Upper lobe of left lung (tissue), 4 donors: ENCODE measurements around the gene SNCB.

Source experiments
- POLR2A ChIP-seq, 4 donors: fragments of 450-650 bp; IDR thresholded peaks; one replicate each; pipeline ENCODE4 v1.5.1; 2016 to 2017; ENCODE audit warnings: antibody characterized with exemption in 4 of 4, mild to moderate bottlenecking in 2 of 4
- POLR2AphosphoS5 ChIP-seq, 2 donors: sonication (generic); formaldehyde crosslinking; IDR thresholded peaks; one replicate each; pipeline ENCODE4 v1.5.1; 2017; ENCODE audit warnings: antibody characterized with exemption in 2 of 2
- TF ChIP-seq, protein P1 (sequence below), 6 experiments: fragments of 450-650 bp in 4 of 6; fragments of 200-600 bp in 2 of 6; sonication (generic) in 2 of 6; IDR thresholded peaks; one replicate each; pipeline ENCODE4 v1.5.1; 2016 to 2019; ENCODE audit warnings: antibody characterized with exemption in 6 of 6

DNA sequence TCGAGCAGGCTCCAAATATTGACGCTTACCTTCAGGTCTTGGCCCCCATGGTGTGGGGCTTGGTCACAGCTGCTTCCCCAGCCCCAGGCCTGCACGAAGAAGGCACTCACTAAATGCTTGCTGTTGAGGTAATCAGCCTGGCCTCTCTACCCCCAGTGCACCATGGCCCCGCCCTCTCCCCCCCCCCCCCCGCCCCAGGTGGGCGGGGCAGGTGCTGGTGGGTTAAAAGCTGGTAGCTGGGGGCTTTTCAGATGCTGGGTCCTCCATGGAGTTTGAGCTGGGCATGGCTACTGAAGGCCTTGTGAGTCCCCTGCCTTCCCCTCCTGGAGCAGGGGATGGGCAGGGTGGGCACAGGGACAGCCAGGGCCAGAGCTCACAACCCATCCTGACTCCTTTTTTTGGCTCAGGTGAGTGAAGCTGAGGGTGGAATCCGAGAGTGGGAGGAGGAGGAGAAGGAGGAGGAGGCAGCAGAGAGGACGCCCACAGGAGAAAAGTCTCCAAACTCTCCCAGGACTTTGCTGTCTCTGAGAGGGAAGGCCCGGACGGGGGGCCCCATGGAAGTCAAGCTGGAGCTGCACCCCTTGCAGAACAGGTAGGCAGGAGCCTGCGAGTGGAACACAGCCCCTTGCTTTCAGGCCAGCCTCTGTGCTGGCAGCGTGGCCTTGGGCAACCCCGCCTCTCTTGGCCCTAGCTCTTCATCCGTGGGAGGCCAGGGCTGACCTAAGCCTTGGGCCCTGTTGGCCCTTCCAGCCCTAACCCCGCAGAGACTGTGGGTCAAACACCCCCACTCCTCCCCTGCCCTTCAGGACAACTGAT is 12.5 kb upstream of the SNCB start:
- TF ChIP-seq, protein P1, sequence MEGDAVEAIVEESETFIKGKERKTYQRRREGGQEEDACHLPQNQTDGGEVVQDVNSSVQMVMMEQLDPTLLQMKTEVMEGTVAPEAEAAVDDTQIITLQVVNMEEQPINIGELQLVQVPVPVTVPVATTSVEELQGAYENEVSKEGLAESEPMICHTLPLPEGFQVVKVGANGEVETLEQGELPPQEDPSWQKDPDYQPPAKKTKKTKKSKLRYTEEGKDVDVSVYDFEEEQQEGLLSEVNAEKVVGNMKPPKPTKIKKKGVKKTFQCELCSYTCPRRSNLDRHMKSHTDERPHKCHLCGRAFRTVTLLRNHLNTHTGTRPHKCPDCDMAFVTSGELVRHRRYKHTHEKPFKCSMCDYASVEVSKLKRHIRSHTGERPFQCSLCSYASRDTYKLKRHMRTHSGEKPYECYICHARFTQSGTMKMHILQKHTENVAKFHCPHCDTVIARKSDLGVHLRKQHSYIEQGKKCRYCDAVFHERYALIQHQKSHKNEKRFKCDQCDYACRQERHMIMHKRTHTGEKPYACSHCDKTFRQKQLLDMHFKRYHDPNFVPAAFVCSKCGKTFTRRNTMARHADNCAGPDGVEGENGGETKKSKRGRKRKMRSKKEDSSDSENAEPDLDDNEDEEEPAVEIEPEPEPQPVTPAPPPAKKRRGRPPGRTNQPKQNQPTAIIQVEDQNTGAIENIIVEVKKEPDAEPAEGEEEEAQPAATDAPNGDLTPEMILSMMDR (IDR thresholded peaks at IDR 0.05), result no peak
- TF ChIP-seq POLR2AphosphoS5 (IDR thresholded peaks at IDR 0.05) (no peak), POLR2A (IDR thresholded peaks at IDR 0.05) (no peak)
